ENCODE data around the gene HCCS. TPM values are rescaled to one million over a fixed set of nuclear protein-coding genes. Genes with fewer than 3 reads are reported as not detected.

The HCCS gene
- 20.0 and 25.3 TPM in 2 replicates for total RNA-seq

GRCh38 chrX:11111037-11111851 is at the start of gene HCCS:
TSS of gene HCCS (plus strand) at chrX:11111332. CDS start at chrX:11112061, 729 bp downstream.

Other genes starting within 250 kb of the HCCS start
- gene AMELX, start 182.1 kb downstream of the HCCS start, total RNA-seq, result not detected in 2 replicates

All from uterine smooth muscle cell (primary cell).